NCI-H2107 treated with DMSO at 0.1 percent for 48 hours (cell line): Measurements from ENCODE around the gene RHBDF2.

ENCODE experiments used
- DNase-seq: peaks from one replicate; lab custom pipeline; 2025; ENCODE audit not compliant: unreplicated experiment; lab: John Stamatoyannopoulos, UW

Gene RHBDF2

GRCh38 chr17:76501018-76501826 lies at the start of gene RHBDF2:
TSS of gene RHBDF2 (minus strand) at chr17:76501423. CDS start at chr17:76481524, 19,899 bp downstream.
- DNase-seq, result peak; percentile 46

- no peak for DNase-seq
Measured at GRCh38 chr17:76549539-76549938, 48.3 kb upstream of the RHBDF2 start.

GRCh38 chr17:76549215-76549518 lies 47.9 kb upstream of the RHBDF2 start:
- no peak for DNase-seq

DNA sequence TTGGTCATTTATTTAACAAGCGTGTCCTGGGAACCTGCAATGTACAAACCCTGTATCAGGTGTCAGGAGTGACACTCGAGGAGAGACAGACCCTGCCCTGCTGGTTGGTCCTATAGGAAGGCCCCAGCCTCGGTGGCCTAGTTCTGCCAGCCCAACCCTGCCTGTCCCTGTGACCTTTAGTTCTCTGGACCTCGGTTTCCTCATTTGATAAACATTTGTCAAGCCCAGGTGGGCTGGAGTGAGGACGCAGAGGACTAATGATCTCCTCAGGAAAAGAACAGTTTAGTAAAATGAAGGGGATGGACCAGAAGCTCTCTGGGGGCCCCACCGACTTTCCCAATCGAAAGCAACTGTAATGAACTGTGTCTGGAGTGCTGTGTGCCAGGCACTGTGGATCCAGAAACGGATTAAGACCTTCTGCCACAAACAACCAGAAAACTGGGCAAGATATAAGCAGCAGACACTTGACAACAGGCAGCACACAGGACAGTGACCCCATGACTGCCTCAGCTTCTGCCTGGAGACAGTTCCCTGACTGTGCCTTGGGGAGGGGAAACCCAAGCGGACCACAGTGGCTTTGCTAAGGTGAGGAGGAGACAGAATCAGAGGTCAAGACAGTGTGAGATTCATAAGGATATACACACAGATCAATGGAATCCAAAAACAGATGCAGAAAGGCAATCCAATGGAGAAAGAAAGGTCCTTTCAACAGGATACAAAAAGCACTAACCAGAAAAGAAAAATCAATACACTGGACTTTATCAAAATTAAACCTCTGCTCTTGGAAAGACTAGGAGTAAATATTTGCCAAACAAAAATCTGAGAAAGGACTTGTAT lies 47.4 kb upstream of the RHBDF2 start:
- DNase-seq, result no peak

GRCh38 chr17:76547642-76548202 lies 46.5 kb upstream of the RHBDF2 start:
- no peak for DNase-seq

- DNase-seq, result no peak
Measured at GRCh38 chr17:76547183-76547641, 46.0 kb upstream of the RHBDF2 start.

DNA sequence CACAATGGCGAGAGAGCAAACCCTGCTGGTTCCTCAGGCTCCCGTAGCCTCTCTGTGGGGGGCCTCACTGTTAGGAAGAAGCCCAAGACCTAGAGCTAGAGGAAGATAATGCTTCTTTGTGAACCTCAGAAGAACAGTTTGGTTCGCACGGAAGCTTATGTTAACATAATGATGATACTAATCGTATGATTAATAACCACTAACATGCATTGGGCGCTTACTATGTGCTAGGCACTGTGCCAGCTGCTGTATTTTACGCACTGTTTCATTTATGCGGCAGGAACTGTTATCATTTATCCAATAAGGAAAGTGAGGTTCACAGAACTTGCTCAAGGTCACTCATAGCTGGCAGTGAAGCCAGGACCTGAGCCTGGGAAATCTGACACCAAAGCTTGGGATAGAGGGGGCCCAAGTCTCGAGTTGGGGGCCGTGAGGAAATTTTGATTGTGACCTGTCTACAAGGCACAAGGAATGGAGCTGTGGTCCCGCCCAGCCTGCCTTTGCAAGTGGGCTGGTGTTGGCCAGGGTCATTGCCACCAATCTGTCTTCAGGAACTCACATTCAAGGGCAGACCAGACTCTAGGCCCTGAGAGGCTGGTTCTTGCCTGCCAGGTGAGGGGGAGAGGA lies 45.4 kb upstream of the RHBDF2 start:
- no peak for DNase-seq

DNA sequence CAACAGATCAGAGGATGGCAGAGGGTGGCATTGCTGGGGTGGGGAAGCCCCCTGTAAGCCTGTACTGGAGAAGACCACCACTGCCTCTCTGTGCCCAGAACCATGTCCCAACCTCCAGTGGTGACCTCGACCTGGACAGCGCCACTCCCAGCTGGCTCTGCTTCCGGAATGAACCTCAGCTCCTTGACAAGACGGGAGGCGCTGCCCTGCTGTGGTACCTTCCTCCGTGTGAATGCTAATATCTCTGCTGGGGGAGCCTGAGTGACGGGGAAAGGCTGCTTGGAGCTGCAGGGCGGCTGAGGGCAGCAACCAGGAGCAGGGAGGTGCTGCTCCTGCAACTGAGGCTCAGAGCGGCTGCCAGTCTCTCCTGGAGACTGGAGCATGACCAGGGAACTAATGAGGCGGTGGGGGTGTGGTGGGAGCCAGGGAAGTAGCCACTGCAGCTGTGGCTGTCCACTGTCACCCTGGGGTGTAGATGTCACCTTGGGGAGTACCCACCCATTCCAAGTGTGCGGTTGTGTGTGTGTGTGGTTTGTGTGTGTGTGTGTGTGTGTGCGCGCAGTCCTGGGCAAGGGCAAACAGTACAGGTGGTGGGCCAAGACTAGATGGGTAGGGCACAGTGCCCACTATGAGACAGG lies 44.8 kb upstream of the RHBDF2 start:
- DNase-seq, result no peak

DNA sequence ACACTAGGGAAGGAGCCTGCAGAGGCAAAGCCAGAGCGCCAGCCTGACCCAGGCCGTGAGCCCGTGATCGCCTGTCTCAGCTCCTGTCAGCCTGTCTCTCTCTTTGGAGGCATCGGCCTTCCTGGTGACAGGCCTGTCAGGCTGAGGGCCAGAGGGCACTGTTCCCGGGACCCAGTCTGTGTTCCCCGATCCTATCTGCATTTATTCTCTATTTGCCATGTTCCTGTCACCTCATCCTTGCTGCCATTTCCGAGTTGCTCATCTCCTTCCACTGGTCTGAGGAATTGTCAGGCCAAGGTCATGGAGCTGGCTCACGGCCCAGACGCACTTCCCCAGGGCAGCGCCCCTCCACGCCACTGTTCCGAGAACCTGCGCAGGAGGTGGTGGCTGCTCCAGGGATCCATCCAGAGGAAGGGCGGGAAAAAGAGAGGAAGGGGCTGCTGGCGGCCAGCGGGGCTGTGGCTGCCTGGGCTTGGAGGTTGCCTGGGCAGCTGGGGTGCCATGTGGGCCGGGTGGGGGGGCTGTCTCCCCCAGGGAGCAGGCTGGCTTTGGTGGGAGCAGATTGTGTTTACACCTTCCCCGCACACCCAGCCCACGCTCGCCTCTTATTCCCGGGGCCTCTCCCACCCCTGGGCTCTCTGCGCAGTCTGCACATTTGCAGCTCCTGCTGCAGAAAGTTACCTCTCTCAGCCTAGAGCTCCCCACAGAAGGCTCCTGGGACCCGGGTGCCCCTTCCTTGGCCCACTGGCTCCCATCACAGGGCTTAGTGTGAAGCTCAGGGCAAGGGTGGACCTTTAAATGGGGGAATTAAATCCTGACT lies 43.5 kb upstream of the RHBDF2 start:
- DNase-seq, result no peak

DNA sequence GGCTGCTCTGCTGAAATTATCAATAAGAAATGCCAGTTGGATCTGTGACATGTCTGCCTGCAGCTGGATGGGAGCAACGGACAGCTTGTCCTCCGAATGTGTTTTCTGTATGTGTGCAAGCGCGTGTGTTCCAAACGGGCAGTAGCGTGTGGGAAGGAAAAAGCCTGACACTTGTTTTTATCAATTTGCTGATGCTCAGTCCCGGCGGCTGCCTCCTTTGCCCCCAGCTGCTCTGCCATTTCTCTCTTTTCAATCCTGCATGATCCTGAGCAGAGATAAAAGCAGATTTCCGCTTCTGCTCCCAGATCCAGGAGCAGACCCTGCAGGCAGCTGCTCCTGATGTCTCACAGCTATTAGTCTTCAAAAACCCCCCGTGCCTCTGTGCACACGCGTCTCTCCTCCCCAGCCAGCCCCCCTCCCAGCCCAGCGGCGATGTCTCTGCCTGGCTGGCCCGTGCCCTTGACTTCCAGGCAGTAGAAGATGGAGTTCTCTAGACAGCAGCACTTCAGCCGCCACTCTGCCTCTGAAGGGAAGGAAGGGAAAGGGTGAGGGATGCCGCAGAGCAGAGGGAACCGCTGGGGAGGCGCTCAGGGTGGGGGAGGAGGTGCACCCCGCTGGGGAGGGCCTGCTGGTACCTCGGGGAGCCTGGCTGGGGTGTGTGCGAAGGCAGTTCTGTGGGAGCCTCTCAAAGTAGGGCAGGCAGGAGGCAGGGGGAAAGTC lies 42.8 kb upstream of the RHBDF2 start:
- peak; percentile 15 for DNase-seq

- peak; percentile 31 for DNase-seq
Measured at GRCh38 chr17:76543482-76543825, 42.2 kb upstream of the RHBDF2 start.

GRCh38 chr17:76542984-76543383 lies 41.8 kb upstream of the RHBDF2 start:
- no peak for DNase-seq

GRCh38 chr17:76542566-76542971 lies 41.3 kb upstream of the RHBDF2 start:
- no peak for DNase-seq

DNA sequence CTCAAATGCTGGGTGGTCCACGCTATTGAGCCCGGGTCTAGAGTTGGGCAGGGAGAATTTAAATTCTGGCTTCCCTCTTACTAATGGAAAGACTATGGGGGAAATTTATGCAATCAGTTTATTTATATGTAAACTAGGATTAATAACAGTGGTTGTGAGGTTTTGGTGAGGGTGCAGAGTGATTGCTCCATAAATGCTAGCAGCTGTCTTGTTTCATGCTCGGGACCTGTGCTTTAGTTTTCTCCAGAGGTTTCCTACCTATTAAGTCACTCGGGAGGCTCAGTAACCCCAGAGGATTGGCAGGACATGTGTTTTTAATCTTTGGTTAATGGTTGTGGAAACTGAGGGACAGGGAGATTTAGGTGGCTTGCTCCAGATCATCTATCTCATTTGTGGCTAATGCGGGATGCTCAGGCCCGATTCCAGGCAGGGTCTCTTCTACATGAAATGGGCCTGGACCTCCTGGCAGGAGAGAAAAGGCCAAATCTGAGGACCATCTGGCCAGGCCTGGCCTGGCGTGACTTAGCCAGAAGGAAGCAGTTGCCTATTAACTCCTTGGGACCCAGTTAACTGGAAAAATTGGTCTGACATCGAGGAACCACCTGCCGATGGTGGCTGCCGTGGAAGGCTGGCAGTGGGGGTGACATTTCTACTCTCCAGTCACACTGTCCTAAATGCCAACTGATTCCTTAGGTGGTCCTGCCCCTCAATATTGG lies 40.7 kb upstream of the RHBDF2 start:
- no peak for DNase-seq

- peak; percentile 85 for DNase-seq
Measured at GRCh38 chr17:76540381-76541300, 39.4 kb upstream of the RHBDF2 start.

GRCh38 chr17:76539631-76540271 lies 38.5 kb upstream of the RHBDF2 start, which contains the start of gene PRCD:
TSS of gene PRCD (plus strand) at chr17:76540044. CDS start at chr17:76540142, 98 bp downstream.
- DNase-seq, result no peak

- DNase-seq, result no peak
Measured at GRCh38 chr17:76538941-76539570, 37.8 kb upstream of the RHBDF2 start.
